ENCODE measurements around the gene MED9.

Gene MED9

GRCh38 chr17:17440010-17440843, 36.6 kb upstream of the MED9 start:
- no peak for TF ChIP-seq SPI1 (IDR thresholded peaks at IDR 0.05; ENCODE audit: low read depth, low read length)
- TF ChIP-seq POLR2AphosphoS5 (IDR thresholded peaks at IDR 0.05; ENCODE audit: low read depth, low read length): no peak
- no peak for TF ChIP-seq POLR2A (IDR thresholded peaks at IDR 0.05; ENCODE audit: low read depth, low read length)
- TF ChIP-seq POU2F2 (IDR thresholded peaks at IDR 0.05; ENCODE audit: low read depth, low read length): no peak
- TF ChIP-seq PAX5 (IDR thresholded peaks at IDR 0.05; ENCODE audit: insufficient read depth, low read length, severe bottlenecking): no peak
- TF ChIP-seq TAF1 (IDR thresholded peaks at IDR 0.05; ENCODE audit: low read depth, low read length): no peak
- FAIRE-seq (peak; percentile 81), DNase-seq (ENCODE audit: insufficient read length, low spot score) (peak; percentile 71)

GRCh38 chr17:17440938-17441675, 35.7 kb upstream of the MED9 start:
- TF ChIP-seq TAF1 (IDR thresholded peaks at IDR 0.05; ENCODE audit: low read depth, low read length) (no peak), PAX5 (IDR thresholded peaks at IDR 0.05; ENCODE audit: insufficient read depth, low read length, severe bottlenecking) (no peak), POU2F2 (IDR thresholded peaks at IDR 0.05; ENCODE audit: low read depth, low read length) (no peak), POLR2A (IDR thresholded peaks at IDR 0.05; ENCODE audit: low read depth, low read length) (no peak), POLR2AphosphoS5 (IDR thresholded peaks at IDR 0.05; ENCODE audit: low read depth, low read length) (no peak), SPI1 (IDR thresholded peaks at IDR 0.05; ENCODE audit: low read depth, low read length) (no peak)
- DNase-seq (ENCODE audit: insufficient read length, low spot score) (no peak), FAIRE-seq (no peak)

GRCh38 chr17:17443173-17443572, 33.6 kb upstream of the MED9 start:
- no peak for FAIRE-seq
- DNase-seq (ENCODE audit: insufficient read length, low spot score): no peak
- TF ChIP-seq POLR2A (IDR thresholded peaks at IDR 0.05; ENCODE audit: low read depth, low read length) (no peak), SPI1 (IDR thresholded peaks at IDR 0.05; ENCODE audit: low read depth, low read length) (no peak), PAX5 (IDR thresholded peaks at IDR 0.05; ENCODE audit: insufficient read depth, low read length, severe bottlenecking) (no peak), POLR2AphosphoS5 (IDR thresholded peaks at IDR 0.05; ENCODE audit: low read depth, low read length) (no peak), TAF1 (IDR thresholded peaks at IDR 0.05; ENCODE audit: low read depth, low read length) (no peak), POU2F2 (IDR thresholded peaks at IDR 0.05; ENCODE audit: low read depth, low read length) (no peak)

- FAIRE-seq (no peak), DNase-seq (ENCODE audit: insufficient read length, low spot score) (no peak)
- no peak for TF ChIP-seq TAF1 (IDR thresholded peaks at IDR 0.05; ENCODE audit: low read depth, low read length)
- no peak for TF ChIP-seq POLR2AphosphoS5 (IDR thresholded peaks at IDR 0.05; ENCODE audit: low read depth, low read length)
- TF ChIP-seq PAX5 (IDR thresholded peaks at IDR 0.05; ENCODE audit: insufficient read depth, low read length, severe bottlenecking): no peak
- TF ChIP-seq POU2F2 (IDR thresholded peaks at IDR 0.05; ENCODE audit: low read depth, low read length): no peak
- no peak for TF ChIP-seq POLR2A (IDR thresholded peaks at IDR 0.05; ENCODE audit: low read depth, low read length)
- no peak for TF ChIP-seq SPI1 (IDR thresholded peaks at IDR 0.05; ENCODE audit: low read depth, low read length)
Observed at GRCh38 chr17:17445296-17445924, 31.4 kb upstream of the MED9 start.

- DNase-seq (ENCODE audit: insufficient read length, low spot score): no peak
- FAIRE-seq: no peak
- TF ChIP-seq POLR2AphosphoS5 (IDR thresholded peaks at IDR 0.05; ENCODE audit: low read depth, low read length) (no peak), TAF1 (IDR thresholded peaks at IDR 0.05; ENCODE audit: low read depth, low read length) (no peak), POLR2A (IDR thresholded peaks at IDR 0.05; ENCODE audit: low read depth, low read length) (no peak), PAX5 (IDR thresholded peaks at IDR 0.05; ENCODE audit: insufficient read depth, low read length, severe bottlenecking) (no peak), POU2F2 (IDR thresholded peaks at IDR 0.05; ENCODE audit: low read depth, low read length) (no peak), SPI1 (IDR thresholded peaks at IDR 0.05; ENCODE audit: low read depth, low read length) (no peak)
Observed at GRCh38 chr17:17445925-17446665, 30.7 kb upstream of the MED9 start.

- DNase-seq (ENCODE audit: insufficient read length, low spot score): no peak
- FAIRE-seq: no peak
- no peak for TF ChIP-seq POLR2AphosphoS5 (IDR thresholded peaks at IDR 0.05; ENCODE audit: low read depth, low read length)
- no peak for TF ChIP-seq PAX5 (IDR thresholded peaks at IDR 0.05; ENCODE audit: insufficient read depth, low read length, severe bottlenecking)
- TF ChIP-seq POLR2A (IDR thresholded peaks at IDR 0.05; ENCODE audit: low read depth, low read length): no peak
- TF ChIP-seq TAF1 (IDR thresholded peaks at IDR 0.05; ENCODE audit: low read depth, low read length): no peak
- TF ChIP-seq POU2F2 (IDR thresholded peaks at IDR 0.05; ENCODE audit: low read depth, low read length): no peak
Observed at GRCh38 chr17:17446666-17447155, 30.1 kb upstream of the MED9 start.

GRCh38 chr17:17447264-17447663, 29.5 kb upstream of the MED9 start:
- DNase-seq (ENCODE audit: insufficient read length, low spot score): no peak
- TF ChIP-seq POU2F2 (IDR thresholded peaks at IDR 0.05; ENCODE audit: low read depth, low read length) (no peak), TAF1 (IDR thresholded peaks at IDR 0.05; ENCODE audit: low read depth, low read length) (no peak), PAX5 (IDR thresholded peaks at IDR 0.05; ENCODE audit: insufficient read depth, low read length, severe bottlenecking) (no peak), SPI1 (IDR thresholded peaks at IDR 0.05; ENCODE audit: low read depth, low read length) (no peak), POLR2AphosphoS5 (IDR thresholded peaks at IDR 0.05; ENCODE audit: low read depth, low read length) (no peak), POLR2A (IDR thresholded peaks at IDR 0.05; ENCODE audit: low read depth, low read length) (no peak)
- no peak for FAIRE-seq

- DNase-seq (ENCODE audit: insufficient read length, low spot score) (no peak), FAIRE-seq (no peak)
- TF ChIP-seq TAF1 (IDR thresholded peaks at IDR 0.05; ENCODE audit: low read depth, low read length): no peak
Observed at GRCh38 chr17:17448076-17448475, 28.7 kb upstream of the MED9 start.
